Sigmoid colon (tissue), 4 donors: Measurements from ENCODE around the gene NEU2.

Experiments used
- POLR2A ChIP-seq, 2 donors: fragments of 450-650 bp; IDR thresholded peaks; one replicate each; pipeline ENCODE4 v1.6.1; 2016; ENCODE audit warnings: antibody characterized with exemption in 2 of 2, mild to moderate bottlenecking in 2 of 2, moderate library complexity in 2 of 2
- POLR2AphosphoS5 ChIP-seq, 4 donors: sonication (generic); formaldehyde crosslinking; IDR thresholded peaks; one replicate each; pipeline ENCODE4 v1.6.1; 2017; ENCODE audit warnings: antibody characterized with exemption in 4 of 4
- TF ChIP-seq, protein P1 (sequence below), 4 experiments: fragments of 450-650 bp in 3 of 4; fragments of 200-600 bp in 1 of 4; IDR thresholded peaks; one replicate each; pipeline ENCODE4 v1.5.1; 2016 to 2019; ENCODE audit warnings: antibody characterized with exemption in 4 of 4, mild to moderate bottlenecking in 3 of 4, moderate library complexity in 2 of 4

DNA sequence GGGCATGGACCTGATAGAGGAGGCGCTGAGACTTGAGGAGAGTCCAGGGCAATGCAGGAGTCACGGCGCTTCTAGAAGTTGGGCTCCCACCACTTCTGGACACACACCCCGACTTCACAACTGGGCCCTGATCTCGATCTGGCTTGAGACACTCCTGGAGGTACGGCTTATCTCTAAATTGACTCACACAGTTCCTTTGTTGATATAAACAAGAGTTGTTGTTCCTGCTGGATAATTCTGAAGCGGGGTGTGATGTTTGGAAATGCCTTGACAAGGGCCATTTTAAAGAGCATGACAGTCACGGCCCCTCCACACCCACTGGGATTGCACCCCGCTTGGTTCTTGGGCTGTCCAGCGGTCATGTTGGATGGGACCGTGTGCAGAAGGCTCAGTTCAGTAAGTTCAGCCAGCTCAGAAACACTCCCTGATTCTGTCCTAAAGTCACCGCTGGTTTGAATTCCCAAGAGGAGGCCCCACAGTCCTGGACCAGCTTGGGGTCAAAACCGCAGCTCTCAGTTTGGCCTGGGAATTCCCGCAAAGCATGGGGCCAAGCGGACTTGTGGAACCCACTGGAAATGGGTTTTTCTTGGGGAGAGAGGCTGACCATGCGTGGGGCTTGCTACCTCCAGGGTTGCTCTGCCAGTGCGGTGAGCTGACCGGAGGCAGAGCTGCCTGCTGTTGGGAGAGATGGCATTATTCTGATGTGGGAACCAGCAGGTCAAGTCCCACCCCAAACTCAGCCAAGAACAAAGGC is 9.3 kb upstream of the NEU2 start:
- TF ChIP-seq, protein P1, sequence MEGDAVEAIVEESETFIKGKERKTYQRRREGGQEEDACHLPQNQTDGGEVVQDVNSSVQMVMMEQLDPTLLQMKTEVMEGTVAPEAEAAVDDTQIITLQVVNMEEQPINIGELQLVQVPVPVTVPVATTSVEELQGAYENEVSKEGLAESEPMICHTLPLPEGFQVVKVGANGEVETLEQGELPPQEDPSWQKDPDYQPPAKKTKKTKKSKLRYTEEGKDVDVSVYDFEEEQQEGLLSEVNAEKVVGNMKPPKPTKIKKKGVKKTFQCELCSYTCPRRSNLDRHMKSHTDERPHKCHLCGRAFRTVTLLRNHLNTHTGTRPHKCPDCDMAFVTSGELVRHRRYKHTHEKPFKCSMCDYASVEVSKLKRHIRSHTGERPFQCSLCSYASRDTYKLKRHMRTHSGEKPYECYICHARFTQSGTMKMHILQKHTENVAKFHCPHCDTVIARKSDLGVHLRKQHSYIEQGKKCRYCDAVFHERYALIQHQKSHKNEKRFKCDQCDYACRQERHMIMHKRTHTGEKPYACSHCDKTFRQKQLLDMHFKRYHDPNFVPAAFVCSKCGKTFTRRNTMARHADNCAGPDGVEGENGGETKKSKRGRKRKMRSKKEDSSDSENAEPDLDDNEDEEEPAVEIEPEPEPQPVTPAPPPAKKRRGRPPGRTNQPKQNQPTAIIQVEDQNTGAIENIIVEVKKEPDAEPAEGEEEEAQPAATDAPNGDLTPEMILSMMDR (IDR thresholded peaks at IDR 0.05) = no peak
- TF ChIP-seq POLR2AphosphoS5 (IDR thresholded peaks at IDR 0.05) (no peak), POLR2A (IDR thresholded peaks at IDR 0.05) (no peak)
